Fibroblast of skin of right quadriceps (primary cell): ENCODE results near the gene GRHL3.
A peak's percentile ranks its signal among the peaks of the same experiment; 100 is the strongest.

Source experiments
- DNase-seq: peaks from one replicate; pipeline ENCODE4 v3.0.0-alpha.2; 2013

GRHL3 gene

DNA sequence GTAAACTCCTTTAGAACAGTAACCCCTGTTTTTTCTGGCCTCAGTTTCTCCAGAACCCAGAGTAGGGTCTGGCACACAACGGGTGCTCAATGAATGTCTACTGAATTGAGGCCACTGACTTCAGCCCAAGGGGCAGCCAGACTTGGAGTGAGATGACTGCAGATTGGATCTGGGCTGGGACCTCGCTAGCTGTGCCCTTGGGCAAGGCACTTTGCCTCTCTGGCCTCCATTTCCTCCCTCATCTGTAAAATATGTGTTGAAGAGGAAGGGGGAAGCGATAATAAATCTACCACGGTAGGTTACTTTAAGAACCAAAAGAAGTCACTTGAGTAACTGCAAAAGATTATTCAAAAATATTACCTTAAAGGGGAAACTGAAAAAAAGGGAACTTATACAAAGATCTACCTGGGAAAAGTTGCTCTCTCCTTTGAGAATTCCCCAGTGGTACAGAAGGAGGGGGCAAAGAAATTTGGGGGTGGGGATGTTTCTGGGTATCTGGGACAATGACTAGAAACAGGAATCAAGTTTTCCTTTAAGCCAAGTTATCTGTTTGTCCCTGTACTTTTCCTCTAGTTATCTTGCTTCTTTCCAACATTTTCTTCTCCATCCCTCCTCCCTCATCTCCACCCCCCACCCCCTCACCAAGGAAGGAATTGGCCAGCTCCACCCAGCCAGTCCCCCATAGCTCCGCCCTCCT, 394 bp upstream of the GRHL3 start:
- no peak for DNase-seq

DNA sequence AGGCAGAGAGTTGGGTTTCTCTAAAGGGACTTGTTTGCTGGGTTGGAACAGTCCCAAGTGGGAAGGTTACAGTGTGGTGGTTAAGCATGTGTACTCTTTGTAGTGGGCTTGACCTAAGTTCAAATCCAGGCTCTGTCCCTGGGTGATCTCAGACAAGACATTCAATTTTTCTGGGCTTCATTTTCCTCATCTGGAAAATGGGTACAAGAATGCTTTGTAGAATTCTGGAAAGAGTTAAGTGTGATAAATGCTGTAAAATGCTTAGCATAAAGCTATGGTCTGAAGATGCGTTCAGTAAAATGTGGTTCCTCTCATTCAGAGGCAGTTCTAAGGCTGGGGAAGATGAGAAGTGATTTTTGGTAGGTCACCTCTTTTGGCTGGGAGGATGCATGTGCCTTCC, 805 bp downstream of the GRHL3 start:
- DNase-seq = no peak

DNA sequence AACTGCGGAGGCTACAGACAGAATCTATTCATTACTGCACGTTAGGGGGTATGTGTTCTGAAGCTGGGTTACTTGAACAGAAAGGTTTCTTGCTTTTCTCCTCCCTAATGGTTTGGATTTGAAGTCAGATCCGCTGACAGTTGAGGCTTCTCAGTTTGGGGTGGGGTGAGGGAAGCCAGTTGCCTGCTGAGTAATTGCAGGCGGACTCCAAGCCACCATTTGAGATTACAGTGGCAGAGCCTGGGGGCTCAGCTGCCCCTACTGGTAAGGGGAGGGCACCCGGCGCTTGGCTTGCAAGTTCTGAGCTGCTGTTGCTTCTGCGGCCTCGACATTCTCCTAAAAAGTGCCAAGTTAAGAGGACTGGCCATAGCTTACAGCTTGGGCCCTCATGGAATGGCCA, 2.0 kb downstream of the GRHL3 start:
- DNase-seq = no peak

DNA sequence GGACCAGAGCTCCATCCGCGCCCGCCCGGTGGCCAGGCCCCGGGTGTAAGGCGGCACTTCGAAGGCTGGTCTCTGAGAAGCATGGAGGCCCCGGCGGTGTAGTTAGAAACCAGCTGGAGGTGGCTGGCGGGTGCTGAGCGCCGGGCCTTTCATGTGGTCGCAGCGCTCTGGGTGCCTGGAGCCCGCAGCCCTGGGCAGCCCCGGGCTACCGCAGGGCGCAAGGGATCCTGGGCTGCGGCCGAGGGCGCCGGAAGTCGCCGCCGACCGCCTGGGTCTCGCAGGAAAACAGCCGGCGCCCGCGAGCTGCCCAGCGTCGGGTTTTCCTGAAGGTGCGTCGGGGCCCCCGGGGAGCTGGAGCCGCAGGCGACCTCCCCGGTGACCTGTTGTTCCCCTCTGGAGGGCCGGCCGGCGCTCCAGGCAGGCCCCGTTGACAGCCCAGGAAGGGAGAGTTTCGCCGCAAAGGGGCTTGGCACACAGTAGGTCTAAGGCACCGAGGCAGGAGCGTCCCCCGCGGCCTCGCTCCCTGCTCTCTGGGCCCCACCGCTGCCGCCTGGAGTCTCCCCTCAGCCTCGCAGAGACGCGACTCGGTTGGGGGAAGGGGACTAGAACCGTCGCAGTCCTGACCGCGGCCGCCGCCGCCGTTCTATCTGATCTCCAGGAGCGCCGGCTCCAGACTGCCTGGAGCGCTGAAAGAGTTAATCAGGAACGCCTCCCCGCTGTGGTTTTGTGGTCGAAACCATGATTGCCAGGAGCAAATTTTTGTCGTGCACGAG, 2.7 kb downstream of the GRHL3 start:
- peak; percentile 93 for DNase-seq

DNA sequence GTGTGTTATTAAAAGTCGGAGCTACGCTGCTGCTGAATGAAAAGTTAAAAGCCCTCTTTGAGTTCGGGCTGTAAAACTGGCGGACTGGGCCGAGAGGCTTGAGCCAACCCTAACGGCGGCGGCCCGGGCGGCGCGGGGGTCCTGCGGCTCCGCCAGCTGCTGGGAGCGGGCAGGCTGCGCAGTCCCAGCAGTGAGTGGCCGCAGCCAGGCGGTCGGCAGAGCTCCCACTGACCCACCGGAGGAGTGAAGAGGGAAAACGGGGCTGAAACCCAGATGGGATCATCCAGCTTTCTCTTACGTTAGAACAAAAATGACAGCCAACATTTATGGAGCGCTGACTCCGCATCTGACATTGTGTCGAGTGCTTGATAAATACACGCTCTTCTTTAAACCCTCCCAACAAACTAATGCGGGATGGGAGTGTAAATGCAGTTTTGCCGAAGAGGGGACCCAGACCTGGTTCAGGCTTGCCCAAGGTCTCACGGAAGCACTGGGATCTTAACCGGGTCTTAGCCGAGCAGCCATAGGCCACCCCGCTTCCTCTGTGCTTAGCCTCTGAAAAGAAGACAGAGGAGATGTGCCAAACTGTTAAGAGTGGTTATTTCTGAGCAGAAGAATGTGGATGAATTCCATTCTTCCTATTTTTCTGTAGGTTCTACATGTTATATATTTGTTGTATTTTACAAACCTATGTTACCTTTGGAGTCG, 3.5 kb downstream of the GRHL3 start:
- no peak for DNase-seq

DNA sequence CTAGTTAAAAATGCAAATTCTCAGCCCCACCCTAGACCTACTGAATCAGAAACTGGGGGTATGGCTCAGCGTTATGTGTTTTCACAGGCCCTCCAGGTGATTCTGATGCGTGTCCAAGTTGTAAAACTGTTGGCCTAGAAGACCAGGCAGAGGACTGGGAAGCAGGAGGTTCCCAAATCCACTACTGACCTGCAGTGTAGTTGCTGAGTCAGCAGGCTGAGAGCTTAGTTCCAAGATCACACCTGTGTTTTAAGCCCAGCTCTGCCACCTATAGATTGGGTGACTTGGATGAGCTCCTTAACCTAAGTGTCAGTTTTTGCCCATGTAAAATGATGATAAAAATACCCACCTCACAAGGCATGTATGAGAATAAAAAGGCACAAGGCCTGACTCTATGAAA, 4.1 kb downstream of the GRHL3 start:
- DNase-seq = no peak

DNA sequence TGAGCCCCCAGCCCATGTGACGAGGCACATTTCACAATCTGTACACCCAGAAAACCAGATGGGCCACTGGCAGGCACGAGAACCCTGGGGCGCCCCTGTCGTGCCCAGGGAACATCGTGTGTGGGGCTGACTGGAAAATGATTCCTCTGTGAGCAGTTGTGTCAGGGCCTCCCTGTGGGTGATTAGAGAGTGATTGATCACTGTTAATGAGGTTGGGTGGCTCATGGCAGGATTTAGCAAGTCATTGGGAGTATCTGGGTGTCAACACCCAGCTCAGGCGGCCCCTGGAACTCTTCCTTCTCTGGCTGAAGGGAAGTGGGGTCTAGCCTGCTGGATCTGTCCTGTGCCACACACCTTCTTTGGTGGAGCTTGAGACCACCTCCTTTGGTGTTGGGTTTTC, 5.7 kb downstream of the GRHL3 start:
- no peak for DNase-seq

DNA sequence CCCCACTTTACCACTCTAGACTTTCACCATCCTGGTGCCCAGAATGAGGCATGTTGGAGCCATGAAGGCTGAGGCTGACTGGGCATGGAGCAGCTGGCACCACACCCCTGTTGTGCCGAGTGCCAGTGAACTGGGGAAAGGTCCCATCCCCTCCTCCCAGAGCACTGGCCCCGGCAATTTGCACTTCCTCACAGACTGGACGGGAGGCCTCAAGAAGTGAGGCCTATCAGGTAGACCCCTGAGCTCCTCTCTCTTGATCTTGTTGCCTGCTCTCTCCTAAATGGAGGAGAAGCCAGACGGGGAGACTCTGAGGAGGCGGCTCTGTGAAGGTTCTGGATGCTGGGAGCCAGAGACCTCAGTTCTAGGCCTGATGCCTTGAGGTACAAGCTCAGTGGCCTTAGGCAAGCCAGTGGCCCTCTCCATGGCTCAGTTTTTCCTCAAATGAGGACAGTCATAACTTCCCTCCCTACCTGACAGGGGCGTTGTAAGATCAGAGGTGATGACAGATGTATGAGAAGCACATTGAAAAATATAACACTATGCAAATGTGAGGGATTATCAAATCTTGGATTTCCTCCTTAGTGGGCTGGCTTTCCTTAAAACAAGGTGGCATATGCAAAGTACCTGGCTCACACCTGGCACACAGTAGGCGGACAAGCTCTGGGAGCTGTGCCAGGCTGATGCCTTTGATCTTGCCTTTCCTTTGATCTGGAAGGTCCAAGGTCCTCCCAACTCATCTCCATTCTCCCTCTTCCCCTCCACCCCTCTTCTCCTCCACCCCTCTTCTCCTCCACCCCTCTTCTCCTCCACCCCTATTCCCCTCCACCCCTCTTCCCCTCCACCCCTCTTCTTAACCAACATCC, 6.7 kb downstream of the GRHL3 start:
- DNase-seq = no peak

DNA sequence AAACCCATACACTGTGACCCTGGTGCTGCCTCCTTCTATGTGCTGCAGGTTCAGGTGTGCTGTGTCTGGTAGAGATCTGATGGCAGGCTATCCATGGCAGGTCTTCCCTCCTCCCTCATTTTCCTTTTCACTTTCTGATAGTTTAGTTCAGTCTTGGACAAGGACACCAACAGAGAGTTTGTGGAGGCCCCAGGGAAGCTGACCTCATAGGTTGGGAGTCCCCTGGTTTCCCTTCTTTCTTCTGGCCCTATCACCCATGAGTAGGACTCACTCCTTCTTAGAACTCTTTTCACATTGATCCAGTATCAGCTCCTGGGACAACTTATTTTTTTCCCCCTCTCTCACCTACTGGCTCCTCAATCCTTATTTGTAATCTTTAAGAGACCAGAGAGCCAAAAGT, 8.3 kb downstream of the GRHL3 start:
- DNase-seq = no peak

DNA sequence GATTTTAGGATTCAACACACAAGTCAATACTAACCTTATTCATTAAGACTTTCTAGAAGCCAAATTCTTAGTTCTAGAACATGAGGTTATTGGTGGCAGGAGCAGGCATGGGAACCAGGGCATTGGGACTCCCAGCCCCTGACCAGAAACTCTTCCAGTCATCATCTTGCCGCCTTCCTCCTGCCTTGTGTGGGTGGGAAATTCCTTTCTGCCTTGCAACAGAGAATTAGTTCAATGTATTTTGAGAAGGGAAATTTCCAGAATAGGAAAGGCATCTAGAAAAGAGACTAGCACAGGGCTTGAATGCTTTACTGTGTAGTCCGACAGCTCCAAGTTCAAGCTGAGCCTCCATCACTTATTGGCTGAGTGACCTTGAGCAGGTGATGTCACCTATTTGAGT, 8.7 kb downstream of the GRHL3 start:
- DNase-seq = peak; percentile 9

DNA sequence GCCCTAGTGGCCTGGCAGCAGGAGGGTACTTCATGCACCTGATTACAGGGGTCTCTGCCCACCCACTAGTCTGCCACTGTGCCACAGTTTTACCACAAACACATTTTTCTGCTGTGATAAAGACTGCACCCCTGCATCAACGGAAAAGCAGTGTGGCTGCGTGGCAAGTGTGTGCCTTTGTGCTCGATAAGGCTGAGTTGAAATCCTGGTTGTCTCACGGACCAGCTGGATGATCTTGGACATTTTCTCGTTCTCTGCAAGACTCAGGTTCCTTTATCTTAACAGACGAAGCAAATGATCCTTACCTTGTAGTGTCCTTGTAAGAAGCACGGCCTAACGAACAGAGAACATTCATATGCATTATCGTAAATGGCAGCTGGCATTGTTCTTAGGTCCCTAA, 10.2 kb downstream of the GRHL3 start:
- no peak for DNase-seq

DNA sequence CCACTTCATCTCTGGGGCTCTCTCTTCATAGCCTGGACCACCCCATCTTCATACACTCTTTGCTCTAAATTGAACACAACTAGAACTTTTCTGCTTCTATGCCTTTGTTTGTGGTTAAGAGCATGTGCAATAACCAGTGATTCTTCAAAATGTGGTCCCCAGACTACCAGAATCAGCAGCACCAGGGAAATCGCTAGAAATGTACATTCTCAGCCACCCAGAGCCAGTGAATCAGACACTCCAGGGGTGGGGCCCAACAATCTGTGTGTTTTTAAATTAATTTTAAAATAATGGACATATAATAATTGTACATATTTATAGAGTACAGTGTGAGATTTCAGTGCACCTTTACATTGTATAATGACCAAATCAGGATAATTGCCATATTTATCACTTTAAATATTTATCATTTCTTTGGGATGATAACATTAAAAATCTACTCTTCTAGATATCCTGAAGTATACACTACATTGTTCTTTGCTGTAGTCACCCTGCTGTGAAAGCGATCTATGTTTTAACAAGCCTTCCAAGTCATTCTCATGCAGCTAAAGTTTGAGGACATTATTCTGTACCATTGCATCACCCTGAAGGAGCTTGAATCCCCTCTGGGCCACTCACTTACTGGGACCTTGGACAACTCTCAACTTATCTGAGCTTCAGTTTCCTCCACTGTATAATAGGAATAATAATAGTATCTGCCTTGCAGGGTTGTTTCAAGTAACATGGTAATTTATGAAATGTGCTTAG, 10.8 kb downstream of the GRHL3 start:
- DNase-seq = peak; percentile 72

DNA sequence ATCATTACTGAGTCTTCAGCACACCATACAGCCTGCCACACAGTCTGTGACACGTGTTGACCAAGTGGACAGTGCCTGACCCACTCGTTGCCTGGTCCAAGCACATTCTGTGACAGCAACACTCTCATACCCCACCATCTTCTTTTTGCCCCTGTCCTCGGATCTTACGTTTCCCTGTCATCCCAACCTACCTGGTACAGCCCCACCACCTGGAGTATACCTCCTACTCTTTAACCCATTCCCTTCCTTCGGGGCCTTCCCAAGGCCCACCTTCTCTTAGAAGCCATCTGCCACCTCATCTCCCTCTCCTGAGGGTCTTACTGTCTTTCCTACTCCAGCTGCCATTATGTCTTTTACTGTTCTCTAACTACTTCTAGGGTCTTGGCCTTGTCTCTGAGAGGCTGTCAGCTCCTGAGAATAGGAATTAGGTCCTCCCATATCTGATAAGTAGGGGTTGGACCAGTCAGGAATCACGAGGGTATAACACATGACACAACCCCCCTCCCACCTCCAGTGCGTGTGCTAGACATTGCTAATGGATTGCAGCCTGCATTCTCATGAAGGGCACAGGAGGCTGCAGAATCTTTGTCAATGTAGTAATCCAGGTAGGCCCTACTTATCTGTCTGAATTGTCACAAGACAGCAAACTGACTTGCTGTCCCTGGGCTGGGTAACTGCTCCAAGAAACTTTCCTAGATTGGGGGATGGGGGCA, 13.0 kb downstream of the GRHL3 start:
- DNase-seq = no peak

DNA sequence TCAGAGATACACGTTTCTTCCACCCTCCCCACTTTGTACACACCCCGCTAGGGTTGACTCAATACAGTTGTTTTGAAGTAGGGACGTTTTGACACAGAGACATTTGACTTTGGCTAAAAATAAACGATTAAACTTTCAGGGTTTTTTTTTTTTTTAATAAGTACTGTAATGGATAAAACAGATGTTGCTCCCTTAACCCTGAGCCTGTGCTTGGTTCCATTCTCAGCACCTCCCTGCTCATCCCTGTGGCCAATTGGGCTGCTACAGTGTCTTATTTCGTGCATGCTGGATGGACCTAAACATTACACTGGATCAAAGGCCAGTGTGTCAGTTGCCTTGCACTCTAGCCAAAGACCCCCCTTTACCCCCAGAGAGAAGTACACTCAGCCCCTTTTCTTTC, 16.9 kb downstream of the GRHL3 start:
- DNase-seq = no peak

DNA sequence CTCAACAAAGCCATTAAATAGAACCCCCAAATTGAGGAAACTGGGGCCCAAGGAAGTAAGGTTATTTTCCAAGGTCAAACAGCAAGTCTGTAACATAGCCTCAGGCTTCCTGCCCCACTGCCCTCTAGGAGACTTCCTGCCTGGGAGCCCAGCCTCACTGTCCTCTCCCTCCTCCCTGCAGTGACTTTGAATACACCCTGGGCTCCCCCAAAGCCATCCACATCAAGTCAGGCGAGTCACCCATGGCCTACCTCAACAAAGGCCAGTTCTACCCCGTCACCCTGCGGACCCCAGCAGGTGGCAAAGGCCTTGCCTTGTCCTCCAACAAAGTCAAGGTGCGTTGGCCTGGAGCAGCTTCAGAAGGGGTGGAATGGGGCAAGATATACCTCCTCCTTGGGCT, 18.3 kb downstream of the GRHL3 start:
- no peak for DNase-seq

DNA sequence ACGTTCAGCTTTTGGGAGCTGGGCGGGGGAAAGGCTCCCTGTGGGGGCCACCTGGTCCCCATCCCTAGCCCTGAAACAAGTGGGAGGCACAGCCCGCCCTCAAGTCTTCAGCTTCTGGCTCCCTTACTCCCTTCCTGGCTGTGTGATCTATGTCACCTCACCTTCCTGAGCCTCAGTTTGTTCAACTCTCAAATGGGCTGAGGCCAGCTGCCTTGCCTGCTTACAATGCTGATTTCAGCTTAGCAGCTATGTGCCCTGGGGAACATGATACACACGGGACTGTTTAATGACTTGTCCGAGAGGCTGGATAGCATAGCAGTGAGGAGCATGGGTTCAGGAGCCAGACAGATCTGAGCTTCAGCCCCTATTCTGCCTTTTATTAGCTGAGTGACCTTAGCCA, 19.3 kb downstream of the GRHL3 start:
- no peak for DNase-seq

DNA sequence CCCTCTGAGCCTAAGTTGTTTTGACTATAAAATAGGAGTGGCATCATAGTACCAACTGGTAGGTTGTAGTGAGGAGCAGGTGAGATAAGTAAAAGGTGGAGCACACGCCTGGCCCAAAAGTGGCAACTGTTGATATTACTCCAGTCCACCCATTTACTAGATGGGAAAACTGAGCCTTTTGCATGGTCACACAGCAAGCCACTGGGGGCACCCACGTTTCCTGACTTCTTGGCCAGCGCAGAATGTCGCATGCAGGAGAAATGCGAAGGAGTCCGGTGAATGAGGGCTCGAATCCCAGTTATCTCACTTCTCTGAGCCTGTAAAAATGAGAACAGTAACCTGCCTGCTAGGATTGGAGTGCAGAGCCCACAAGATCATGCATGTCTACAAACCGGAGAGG, 20.8 kb downstream of the GRHL3 start:
- no peak for DNase-seq

DNA sequence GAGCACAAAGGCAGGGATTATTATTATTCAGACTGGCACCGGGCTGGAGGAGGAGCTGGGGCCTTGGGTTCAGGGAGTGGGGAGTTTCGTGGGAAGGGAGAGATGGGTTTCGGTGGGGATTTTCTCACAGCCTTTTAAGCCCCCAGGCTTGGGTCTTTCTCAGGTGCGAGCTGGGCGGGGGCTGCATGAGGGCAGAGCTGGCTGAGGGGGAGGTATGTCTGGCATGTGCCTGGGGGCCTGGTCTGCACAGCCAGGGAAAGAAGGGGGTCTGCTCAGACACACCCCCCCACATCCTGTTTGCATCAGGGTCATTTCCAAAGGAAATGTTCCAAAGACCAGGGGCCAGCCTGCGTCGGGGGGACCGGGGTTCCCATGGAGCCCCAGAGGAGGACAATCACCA, 21.6 kb downstream of the GRHL3 start:
- DNase-seq = no peak

DNA sequence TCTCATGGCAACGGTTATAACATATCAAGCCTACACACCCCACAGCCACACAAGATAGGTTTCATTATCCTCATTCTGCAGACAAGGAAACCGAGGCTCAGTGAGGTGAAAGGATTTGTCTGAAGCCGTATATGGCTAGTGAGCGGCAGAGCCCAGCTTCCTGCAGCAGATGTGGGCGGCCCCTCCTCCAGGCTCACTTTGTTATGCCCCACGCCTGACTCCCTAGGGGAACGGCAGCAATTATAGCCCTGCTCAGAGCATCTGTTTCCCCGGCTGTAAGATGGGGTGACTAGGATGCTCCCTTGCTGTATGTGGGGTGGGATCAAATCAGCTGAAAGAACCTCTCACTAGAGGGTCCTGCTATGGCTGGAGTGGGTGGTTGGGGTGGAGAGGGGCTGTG, 22.1 kb downstream of the GRHL3 start:
- DNase-seq = peak; percentile 37

DNA sequence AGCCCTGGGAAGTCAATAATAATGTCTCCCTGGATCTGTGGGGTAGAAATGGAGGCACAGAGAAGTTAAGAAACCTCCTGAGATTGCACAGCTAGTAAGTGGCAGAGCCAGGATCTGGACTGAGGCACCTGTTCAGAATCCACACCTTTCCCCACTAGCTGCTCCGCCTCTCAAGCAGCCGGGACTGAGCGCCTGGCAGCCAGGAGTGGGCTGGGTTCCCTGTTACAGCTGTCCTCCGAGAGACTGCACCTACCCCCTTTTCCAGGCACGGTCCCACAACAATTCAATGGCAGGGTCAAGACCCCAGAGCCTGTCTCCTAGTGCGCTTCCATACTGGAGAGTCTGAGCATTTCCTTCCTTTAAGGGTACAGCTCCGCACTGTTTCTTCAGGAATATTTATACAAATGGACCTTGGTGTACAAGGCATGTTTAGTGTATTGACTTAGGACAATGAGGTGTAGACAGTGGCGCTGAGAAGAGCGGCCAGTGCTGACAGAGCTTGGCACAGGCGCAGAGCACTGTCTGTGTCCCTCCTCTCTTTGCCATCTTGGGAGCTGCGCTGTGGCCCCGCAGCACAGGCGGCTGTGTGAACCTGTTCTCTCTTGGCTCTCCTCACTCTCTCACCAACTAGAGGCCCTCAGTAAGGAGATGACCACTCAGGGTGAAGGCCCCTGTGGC, 24.4 kb downstream of the GRHL3 start:
- no peak for DNase-seq

DNA sequence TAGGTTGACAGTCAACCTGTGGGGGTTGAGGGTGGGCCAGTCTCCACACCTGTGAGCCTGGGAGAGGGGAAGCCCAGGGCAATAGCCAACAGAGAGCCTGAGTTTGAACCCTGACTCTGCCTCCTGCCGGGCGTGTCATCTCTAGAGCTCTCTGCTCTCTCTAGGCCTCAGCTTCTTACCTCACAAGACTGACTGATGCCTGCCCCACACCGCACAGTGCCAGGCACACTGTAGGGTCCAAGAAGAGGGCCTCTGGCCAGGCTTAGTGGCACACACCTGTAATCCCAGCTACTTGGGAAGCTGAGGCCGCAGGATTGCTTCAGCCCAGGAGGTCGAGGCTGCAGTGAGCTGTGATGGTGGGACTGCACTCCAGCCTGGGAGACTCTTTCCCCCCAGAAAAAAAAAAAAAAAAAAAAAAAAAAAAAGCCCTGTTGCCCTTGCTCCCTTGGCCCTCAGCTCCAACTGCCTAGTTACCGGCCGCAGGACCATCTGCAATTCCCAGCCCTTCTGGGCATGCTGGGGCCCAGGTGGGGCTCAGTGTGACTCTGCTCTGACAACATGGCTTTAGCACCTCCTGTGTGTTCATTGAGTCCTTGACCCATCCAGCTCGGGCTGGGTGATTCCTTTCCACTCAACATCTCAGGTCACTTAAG, 25.1 kb downstream of the GRHL3 start:
- DNase-seq = no peak
